ENCODE data around the gene NTSR1. TPM values are rescaled to one million over a fixed set of nuclear protein-coding genes. Genes with fewer than 3 reads are reported as not detected.

The NTSR1 gene
- total and polyA plus RNA-seq, 4 donors = 0.02 to 3.7 (median 0.76) TPM

- no peaks in the 10 kb centered on the region for H3K27me3 ChIP-seq (ENCODE audit: control insufficient read depth in 3 of 3, insufficient read depth in 3 of 3, low read length in 2 of 3)
- no peak overlapping the region for H3K4me3 ChIP-seq
- no peak for TF ChIP-seq CTCF (IDR thresholded peaks at IDR 0.05; ENCODE audit: control extremely low read depth, extremely low read depth)
- ATAC-seq (ENCODE audit: insufficient read depth, low FRiP score) = no peak
- H3K36me3 ChIP-seq (ENCODE audit: control insufficient read depth in 4 of 4, insufficient read depth in 4 of 4, low read length in 4 of 4) = no peaks in the 10 kb centered on the region
- no peak for DNase-seq
- H3K9me3 ChIP-seq (ENCODE audit: control insufficient read depth in 4 of 4, insufficient read depth in 3 of 4, low read length in 3 of 4) = no peaks in the 10 kb centered on the region
- no peak overlapping the region for H3K9ac ChIP-seq (ENCODE audit: insufficient read depth in 1 of 2, low read length in 2 of 2)
- WGBS, 2 donors = 86 to 93% methylated on average over 8 of the region's 8 CpGs
- no peak overlapping the region for H3K27ac ChIP-seq (ENCODE audit: low read depth in 1 of 2, low read length in 1 of 2)
- H3K4me1 ChIP-seq (ENCODE audit: control insufficient read depth in 5 of 5, insufficient read depth in 5 of 5, low read length in 5 of 5) = peaks cover 0 to 9% (median 3%) of the 10 kb centered on the region in 5 donors
Observed at GRCh38 chr20:62777528-62777830, 68.8 kb downstream of the NTSR1 start.

GRCh38 chr20:62778058-62778457 lies 69.4 kb downstream of the NTSR1 start:
- H3K9ac ChIP-seq (ENCODE audit: insufficient read depth in 1 of 2, low read length in 2 of 2) = no peak overlapping the region
- no peaks in the 10 kb centered on the region for H3K27me3 ChIP-seq (ENCODE audit: control insufficient read depth in 3 of 3, insufficient read depth in 3 of 3, low read length in 2 of 3)
- no peaks in the 10 kb centered on the region for H3K9me3 ChIP-seq (ENCODE audit: control insufficient read depth in 4 of 4, insufficient read depth in 3 of 4, low read length in 3 of 4)
- no peak overlapping the region for H3K27ac ChIP-seq (ENCODE audit: low read depth in 1 of 2, low read length in 1 of 2)
- H3K4me1 ChIP-seq (ENCODE audit: control insufficient read depth in 5 of 5, insufficient read depth in 5 of 5, low read length in 5 of 5) = peaks cover 0 to 9% (median 2%) of the 10 kb centered on the region in 5 donors
- no peak for TF ChIP-seq CTCF (IDR thresholded peaks at IDR 0.05; ENCODE audit: control extremely low read depth, extremely low read depth)
- no peak overlapping the region for H3K4me3 ChIP-seq
- WGBS, 2 donors = 92 to 93% methylated on average over 9 of the region's 9 CpGs
- no peak for ATAC-seq (ENCODE audit: insufficient read depth, low FRiP score)
- H3K36me3 ChIP-seq (ENCODE audit: control insufficient read depth in 4 of 4, insufficient read depth in 4 of 4, low read length in 4 of 4) = no peaks in the 10 kb centered on the region
- DNase-seq = no peak

GRCh38 chr20:62778601-62779416 lies 70.2 kb downstream of the NTSR1 start:
- H3K36me3 ChIP-seq (ENCODE audit: control insufficient read depth in 4 of 4, insufficient read depth in 4 of 4, low read length in 4 of 4) = no peaks in the 10 kb centered on the region
- ATAC-seq (ENCODE audit: insufficient read depth, low FRiP score) (no peak), DNase-seq (no peak)
- no peak for TF ChIP-seq CTCF (IDR thresholded peaks at IDR 0.05; ENCODE audit: control extremely low read depth, extremely low read depth)
- no peak overlapping the region for H3K27ac ChIP-seq (ENCODE audit: low read depth in 1 of 2, low read length in 1 of 2)
- peaks cover 0 to 6% (median 1%) of the 10 kb centered on the region in 5 donors for H3K4me1 ChIP-seq (ENCODE audit: control insufficient read depth in 5 of 5, insufficient read depth in 5 of 5, low read length in 5 of 5)
- H3K9ac ChIP-seq (ENCODE audit: insufficient read depth in 1 of 2, low read length in 2 of 2) = no peak overlapping the region
- no peaks in the 10 kb centered on the region for H3K9me3 ChIP-seq (ENCODE audit: control insufficient read depth in 4 of 4, insufficient read depth in 3 of 4, low read length in 3 of 4)
- no peak overlapping the region for H3K4me3 ChIP-seq
- 74 to 81% methylated on average over 24 of the region's 24 CpGs for WGBS, 2 donors
- H3K27me3 ChIP-seq (ENCODE audit: control insufficient read depth in 3 of 3, insufficient read depth in 3 of 3, low read length in 2 of 3) = no peaks in the 10 kb centered on the region

GRCh38 chr20:62779417-62779685 lies 70.7 kb downstream of the NTSR1 start:
- ATAC-seq (ENCODE audit: insufficient read depth, low FRiP score) (no peak), DNase-seq (no peak)
- Histone ChIP-seq H3K36me3 (ENCODE audit: control insufficient read depth in 4 of 4, insufficient read depth in 4 of 4, low read length in 4 of 4) (no peaks in the 10 kb centered on the region), H3K4me3 (no peak overlapping the region), H3K27ac (ENCODE audit: low read depth in 1 of 2, low read length in 1 of 2) (no peak overlapping the region), H3K4me1 (ENCODE audit: control insufficient read depth in 5 of 5, insufficient read depth in 5 of 5, low read length in 5 of 5) (peaks cover 0 to 6% (median 3%) of the 10 kb centered on the region in 5 donors), H3K9ac (ENCODE audit: insufficient read depth in 1 of 2, low read length in 2 of 2) (no peak overlapping the region), H3K9me3 (ENCODE audit: control insufficient read depth in 4 of 4, insufficient read depth in 3 of 4, low read length in 3 of 4) (no peaks in the 10 kb centered on the region), H3K27me3 (ENCODE audit: control insufficient read depth in 3 of 3, insufficient read depth in 3 of 3, low read length in 2 of 3) (no peaks in the 10 kb centered on the region)
- TF ChIP-seq CTCF (IDR thresholded peaks at IDR 0.05; ENCODE audit: control extremely low read depth, extremely low read depth) = no peak
- 84 to 91% methylated on average over 7 of the region's 7 CpGs for WGBS, 2 donors
